ENCODE data around the gene C6orf132.

DNA sequence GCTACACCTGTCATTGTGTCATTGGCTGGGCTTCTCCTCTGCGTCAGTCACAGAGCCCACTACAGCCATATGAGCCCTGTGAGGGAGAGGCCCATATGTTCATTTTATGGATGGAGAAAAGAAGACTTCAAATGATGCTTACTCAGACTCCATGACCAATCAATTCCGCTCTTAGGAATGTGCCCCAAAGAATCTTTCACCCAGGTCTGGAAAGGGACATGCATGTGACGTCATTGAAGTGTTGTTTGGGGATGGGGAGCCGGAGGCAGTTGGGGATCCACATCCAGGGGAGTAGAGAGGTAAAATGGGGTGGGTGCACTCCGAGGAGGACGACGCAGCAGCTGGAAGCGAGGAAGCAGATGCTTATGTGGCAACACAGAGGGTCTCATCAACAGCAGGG is 9.6 kb upstream of the C6orf132 start:
- TF ChIP-seq, protein P1, sequence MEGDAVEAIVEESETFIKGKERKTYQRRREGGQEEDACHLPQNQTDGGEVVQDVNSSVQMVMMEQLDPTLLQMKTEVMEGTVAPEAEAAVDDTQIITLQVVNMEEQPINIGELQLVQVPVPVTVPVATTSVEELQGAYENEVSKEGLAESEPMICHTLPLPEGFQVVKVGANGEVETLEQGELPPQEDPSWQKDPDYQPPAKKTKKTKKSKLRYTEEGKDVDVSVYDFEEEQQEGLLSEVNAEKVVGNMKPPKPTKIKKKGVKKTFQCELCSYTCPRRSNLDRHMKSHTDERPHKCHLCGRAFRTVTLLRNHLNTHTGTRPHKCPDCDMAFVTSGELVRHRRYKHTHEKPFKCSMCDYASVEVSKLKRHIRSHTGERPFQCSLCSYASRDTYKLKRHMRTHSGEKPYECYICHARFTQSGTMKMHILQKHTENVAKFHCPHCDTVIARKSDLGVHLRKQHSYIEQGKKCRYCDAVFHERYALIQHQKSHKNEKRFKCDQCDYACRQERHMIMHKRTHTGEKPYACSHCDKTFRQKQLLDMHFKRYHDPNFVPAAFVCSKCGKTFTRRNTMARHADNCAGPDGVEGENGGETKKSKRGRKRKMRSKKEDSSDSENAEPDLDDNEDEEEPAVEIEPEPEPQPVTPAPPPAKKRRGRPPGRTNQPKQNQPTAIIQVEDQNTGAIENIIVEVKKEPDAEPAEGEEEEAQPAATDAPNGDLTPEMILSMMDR (IDR thresholded peaks at IDR 0.05; ENCODE audit: control extremely low read depth in 1 of 3, insufficient read depth in 1 of 3, low read depth in 1 of 3, low read length in 3 of 3) = no peak
- TF ChIP-seq HDAC6 (IDR thresholded peaks at IDR 0.05; ENCODE audit: low read depth, low read length) (no peak), TAF7 (optimal IDR thresholded peaks at IDR 0.05; ENCODE audit: borderline replicate concordance, low read depth, low read length) (no peak), EZH2 (IDR thresholded peaks at IDR 0.05; ENCODE audit: low read depth, low read length, severe bottlenecking) (no peak)

All from H1 (cell line).